ENCODE measurements around the gene XPO5. TPM values are rescaled to one million over a fixed set of nuclear protein-coding genes. Genes with fewer than 3 reads are reported as not detected.
"Not testable (repeated sequence)": the region's sequence is repeated elsewhere in the genome, so short reads cannot be mapped to it uniquely, and the experiment has no call there.

XPO5 gene
- total and polyA plus RNA-seq, 12 donors = 6.9 to 20.1 (median 16.9) TPM

DNA sequence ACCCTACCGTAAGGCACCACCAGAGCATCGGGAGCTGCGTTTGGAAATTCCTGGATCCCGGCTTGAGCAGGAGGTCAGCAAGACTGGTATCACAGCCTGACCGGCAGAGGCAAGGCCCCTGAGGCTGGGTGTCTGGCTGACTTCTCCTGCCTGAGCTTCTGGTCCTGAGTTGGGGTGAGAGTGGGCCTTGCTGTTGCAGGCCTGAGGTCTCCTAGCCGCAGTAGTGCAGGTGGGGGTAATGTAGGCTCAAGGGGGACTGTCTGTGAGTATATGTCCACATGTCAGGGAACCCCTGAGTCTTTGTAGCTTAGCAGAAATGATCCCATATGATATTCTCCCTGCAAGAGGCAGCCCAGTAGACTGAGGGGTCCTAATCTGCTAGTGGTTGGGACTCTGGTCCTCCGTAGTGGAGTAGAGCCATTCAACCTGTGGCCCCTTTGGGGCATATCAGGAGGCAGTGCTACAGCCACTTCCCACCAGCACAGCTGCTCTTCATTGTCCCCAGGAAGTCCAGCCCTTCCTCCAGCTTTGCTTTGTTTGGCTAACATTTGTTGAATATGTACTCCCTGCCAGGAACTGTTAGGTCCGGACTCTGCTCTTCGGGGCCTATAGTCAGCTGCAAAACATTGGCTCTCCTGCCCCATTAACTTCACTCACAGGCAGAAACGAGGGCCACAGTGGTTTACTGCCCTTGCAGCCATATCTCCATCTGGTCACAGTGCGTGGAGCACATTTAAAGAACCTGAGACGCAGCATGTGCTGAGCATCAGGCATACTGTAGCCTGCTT lies 76.6 kb downstream of the XPO5 start:
- Histone ChIP-seq H3K27ac (peak overlapping the region; percentile 14 to 80 (median 58)), H3K27me3 (no peaks in the 10 kb centered on the region), H3K9me3 (no peaks in the 10 kb centered on the region), H3K36me3 (peaks cover 0 to 65% (median 31%) of the 10 kb centered on the region in 9 donors), H3K4me1 (peaks cover 10 to 84% (median 41%) of the 10 kb centered on the region in 9 donors), H3K4me3 (no peak overlapping the region)
- intact Hi-C loops (cut with DNase I) = loop anchor here in 4 of 10 donors (5.0 to 10.0 kb wide), 4 partner anchors 42 to 134 kb away; partner anchors contain the start of genes DLK2 (in 2 of the 4) and ZNF318 (in 2 of the 4)
- WGBS, 2 donors = 68 to 75% methylated on average over 12 of the region's 12 CpGs
- peak in 1 of 2 donors; percentile 66 for DNase-seq
- ATAC-seq = peak in 7 of 8 donors; percentile 48 to 73 (median 63)
- no peak for TF ChIP-seq CTCF (IDR thresholded peaks at IDR 0.05)

- H3K9me3 ChIP-seq, H3K27me3 ChIP-seq, DNase-seq, ATAC-seq, H3K4me3 ChIP-seq: not testable (repeated sequence)
- intact Hi-C loops (cut with DNase I) = loop anchor here in 4 of 10 donors (5.0 to 10.0 kb wide), 4 partner anchors 41 to 133 kb away; partner anchors contain the start of genes DLK2 (in 2 of the 4) and ZNF318 (in 2 of the 4)
- H3K27ac ChIP-seq = peak overlapping the region in 6 of 10 donors; percentile 48 to 80 (median 64)
- peaks cover 10 to 86% (median 47%) of the 10 kb centered on the region in 9 donors for H3K4me1 ChIP-seq
- 94 to 97% methylated on average over 5 of the region's 5 CpGs for WGBS, 2 donors
- H3K36me3 ChIP-seq = peaks cover 0 to 55% (median 28%) of the 10 kb centered on the region in 9 donors
Observed at GRCh38 chr6:43498291-43498690, 77.5 kb downstream of the XPO5 start.

DNA sequence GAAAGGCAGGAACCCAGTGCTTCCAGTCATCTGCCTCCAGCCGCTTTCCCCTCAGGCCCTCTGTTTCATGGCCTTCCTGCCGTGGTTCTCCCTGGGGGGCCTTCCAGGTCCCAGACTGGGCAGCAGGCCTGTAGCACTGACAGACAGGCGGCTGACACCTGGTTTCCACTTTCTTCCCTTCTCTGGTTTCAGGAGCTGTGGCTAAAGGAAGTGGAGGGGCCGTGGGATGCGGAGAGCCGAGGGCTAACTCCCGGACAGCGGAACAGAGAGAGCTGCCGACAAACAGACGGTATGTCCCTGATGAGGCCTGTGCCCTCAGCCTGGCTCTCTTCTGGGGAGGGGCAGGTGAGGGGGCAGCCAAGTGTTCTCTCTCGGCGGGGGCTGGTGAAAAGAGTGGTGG lies 78.1 kb downstream of the XPO5 start:
- TF ChIP-seq CTCF (IDR thresholded peaks at IDR 0.05) = no peak
- WGBS, 2 donors = 65 to 79% methylated on average over 12 of the region's 12 CpGs
- peak overlapping the region in 4 of 10 donors; percentile 20 to 74 (median 58) for H3K27ac ChIP-seq
- H3K27me3 ChIP-seq = no peaks in the 10 kb centered on the region
- intact Hi-C loops (cut with DNase I) = loop anchor here in 5 of 10 donors (2.0 to 10.0 kb wide), 5 partner anchors 40 to 133 kb away; partner anchors contain the start of genes DLK2 (in 3 of the 5) and ZNF318 (in 2 of the 5)
- ATAC-seq (no peak), DNase-seq (no peak)
- no peak overlapping the region for H3K4me3 ChIP-seq
- H3K36me3 ChIP-seq = peaks cover 0 to 49% (median 22%) of the 10 kb centered on the region in 9 donors
- H3K9me3 ChIP-seq = no peaks in the 10 kb centered on the region
- H3K4me1 ChIP-seq = peaks cover 6 to 80% (median 43%) of the 10 kb centered on the region in 9 donors

DNA sequence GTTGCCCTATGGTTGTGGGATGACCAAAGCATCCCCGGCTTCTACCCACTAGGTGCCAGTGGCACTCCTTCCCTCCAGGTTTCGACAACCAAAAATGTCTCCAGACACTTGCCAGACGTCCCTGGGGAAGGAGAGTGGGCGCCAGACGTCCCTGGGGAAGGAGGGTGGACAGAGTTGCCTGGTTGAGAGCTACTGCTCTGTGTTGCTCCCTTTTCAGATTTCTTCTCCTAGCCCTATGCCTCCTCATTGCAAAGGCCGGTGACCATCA lies 78.8 kb downstream of the XPO5 start:
- Histone ChIP-seq H3K4me3 (no peak overlapping the region), H3K27ac (peak overlapping the region in 3 of 10 donors; percentile 39 to 74 (median 58)), H3K4me1 (peaks cover under 1 to 80% (median 43%) of the 10 kb centered on the region in 9 donors), H3K9me3 (no peaks in the 10 kb centered on the region), H3K27me3 (no peaks in the 10 kb centered on the region), H3K36me3 (peaks cover 0 to 43% (median 17%) of the 10 kb centered on the region in 9 donors)
- 65 to 75% methylated on average over 6 of the region's 6 CpGs for WGBS, 2 donors
- no peak for TF ChIP-seq CTCF (IDR thresholded peaks at IDR 0.05)
- ATAC-seq (no peak), DNase-seq (no peak)
- intact Hi-C loops (cut with DNase I) = loop anchor here in 5 of 10 donors (2.0 to 10.0 kb wide), 5 partner anchors 40 to 132 kb away; partner anchors contain the start of genes DLK2 (in 3 of the 5) and ZNF318 (in 2 of the 5)
